ENCODE data around the gene CRNN.

Gene CRNN

DNA sequence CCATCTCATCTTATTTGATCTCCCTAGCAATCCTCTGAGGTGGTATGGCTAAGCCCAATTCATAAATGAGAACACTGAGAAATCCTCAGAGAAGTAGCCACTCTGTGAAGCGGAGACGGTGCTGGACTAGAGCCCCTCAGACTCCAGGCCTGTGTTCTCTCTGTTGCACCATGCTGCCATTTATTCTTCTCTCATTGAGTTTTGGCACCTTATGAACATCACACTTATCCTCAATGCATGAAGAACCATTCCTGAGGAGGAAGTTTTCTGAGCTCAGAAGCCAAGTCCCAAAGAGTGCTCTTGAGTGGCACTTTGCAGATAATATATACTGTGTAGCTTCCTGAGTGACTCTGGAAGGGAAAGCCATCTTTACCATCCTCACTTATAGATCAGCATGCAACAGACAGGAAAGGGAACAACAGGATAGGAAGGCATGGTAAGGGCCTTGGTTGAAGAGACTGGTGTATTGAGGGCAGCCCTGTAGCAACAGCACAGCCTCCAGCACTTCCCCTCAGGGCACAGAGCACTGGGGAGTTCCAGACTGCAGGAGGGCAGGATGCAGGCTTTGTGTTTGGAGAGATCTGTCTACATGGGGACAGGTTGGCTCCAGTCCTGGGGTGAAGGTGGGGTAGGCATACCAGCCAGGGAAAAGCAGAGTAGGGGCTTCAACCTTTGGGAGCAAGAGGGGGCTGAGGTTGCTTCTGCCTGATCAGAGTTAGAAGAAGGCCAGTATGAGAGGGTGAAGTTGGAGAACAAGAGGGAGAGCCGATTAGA lies 1.6 kb upstream of the CRNN start:
- DNase-seq, result no peak

DNA sequence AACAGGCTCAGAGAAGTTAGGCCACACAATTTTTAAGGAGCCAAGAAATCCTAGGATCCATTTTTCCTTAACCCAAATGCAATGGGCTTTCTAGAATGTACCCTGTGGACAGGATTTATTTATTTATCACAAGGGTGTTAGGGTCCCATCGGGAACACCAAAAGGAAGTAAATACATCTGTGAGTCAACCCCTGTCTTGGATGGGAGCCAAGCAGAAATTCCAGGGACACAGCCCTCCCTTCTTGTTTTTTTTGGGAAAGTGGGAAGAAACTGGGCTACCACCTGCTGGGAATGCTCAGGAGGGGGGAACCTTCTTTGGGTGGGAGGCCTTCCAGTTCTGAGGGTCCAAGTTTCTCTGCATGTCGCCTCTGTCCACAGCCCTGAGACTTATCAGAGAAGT lies 1.3 kb downstream of the CRNN start:
- DNase-seq, result no peak

DNA sequence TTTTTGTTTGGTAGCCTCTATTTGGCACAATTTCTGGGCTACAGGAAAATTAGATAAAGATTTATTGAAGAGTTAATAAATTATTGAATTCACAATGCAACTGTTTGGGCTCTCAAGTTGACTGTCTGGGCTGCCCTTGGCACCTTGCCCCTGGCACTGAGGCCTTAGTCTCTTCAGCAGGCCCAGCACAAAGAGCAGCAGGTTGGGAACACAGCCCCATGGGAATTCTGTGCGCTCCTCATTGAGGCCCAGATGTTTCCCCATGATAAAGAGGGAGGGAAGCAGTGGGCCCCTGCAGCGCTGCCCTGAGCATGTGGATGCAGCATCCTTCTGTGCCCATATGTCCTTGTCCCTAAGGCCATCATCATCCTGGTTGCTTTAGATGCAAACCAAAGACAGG lies 2.9 kb downstream of the CRNN start:
- no peak for DNase-seq

DNA sequence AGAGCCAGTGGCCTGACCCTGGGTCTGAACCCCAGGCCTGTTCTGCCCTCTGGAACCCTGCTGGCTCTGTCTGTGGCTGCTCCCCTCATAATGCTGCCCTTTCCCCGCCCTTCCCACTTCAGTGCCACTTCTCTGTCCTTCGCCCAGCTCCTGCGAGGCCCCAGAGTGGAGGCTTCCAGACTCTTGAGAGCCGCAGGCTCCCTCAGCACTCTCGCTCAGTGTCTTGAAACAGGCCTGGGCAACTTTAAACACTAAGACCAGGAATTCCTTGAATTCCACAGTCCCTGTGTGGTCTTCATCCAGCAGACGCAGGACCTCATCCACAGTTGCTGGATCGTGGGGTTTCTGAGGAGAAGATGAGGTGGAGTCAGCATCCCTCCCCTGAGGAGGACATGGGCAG lies 3.5 kb downstream of the CRNN start:
- DNase-seq, result no peak

DNA sequence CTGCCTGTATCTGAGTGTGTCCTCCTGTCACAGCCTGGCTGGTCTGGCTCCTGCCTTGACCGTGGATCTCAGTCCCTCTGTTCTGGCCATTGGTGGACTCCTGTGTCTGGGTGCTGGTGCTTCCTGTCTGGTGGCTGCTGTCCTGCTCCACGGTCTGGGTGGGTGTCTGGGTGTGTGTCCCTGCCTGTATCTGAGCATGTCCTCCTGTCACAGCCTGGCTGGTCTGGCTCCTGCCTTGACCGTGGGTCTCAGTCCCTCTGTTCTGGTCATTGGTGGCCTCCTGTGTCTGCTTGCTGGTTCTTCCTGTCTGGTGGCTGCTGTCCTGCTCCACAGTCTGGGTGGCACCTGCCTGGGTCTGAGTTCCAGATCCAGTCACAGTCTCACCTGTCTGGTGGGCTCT lies 4.0 kb downstream of the CRNN start:
- no peak for DNase-seq

DNA sequence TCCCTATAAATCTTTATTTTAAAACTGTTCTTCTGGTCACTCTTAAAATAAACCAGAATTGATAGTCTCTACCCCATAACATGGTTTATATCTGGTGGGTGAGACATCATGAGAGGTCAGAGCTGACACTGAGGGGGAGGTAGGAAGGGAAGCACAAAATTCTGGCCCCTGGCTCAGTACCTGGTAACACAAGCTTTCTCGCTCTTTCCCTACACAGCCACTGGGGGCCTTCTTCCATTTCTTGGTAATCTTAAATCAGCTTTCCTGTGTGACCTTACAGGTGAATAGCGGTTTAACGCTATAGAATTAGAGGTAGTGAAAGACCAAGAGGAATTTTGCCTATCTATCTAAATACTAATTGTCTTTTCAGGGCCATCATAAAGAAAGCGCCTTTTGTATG lies 5.4 kb downstream of the CRNN start:
- no peak for DNase-seq

DNA sequence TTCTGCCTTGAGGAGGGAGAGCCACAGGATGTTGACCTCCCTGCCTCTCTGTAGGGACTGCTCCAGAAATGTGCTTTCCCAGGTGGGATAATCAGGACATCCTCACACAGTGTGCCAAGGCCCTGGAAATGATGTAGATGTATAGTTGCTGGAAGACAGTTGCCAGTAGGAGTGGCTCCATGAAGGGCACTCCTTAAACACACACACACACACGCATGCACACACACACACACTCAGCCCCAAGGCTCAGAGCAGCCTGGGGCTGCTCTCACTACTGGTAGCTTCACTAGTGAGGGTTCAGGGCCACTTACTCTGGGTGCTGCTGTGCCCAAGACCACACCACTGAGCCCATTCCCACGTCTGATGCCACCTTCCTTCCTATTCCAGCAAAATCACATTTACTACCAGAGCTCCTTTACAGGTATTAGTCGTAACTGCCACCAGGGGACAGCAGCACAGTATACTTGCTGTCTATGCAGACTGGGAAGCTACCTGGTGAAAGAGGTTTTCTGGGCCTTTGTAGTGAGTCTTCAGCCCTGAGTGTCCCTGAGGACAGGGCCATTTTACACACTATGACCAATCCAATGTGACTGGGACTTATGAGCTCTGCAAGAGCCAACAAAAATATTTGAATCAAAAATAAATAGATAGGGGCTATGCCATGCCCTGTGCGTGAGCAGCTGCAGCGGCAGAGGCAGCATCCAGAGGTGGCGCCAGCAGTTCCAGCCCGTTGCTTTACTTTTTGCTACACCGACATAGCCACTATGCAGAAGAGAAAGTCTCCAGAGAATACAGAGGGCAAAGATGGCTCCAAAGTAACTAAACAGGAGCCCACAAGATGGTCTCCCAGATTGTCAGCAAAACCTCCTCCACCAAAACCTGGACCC lies 15.0 kb downstream of the CRNN start:
- no peak for DNase-seq

DNA sequence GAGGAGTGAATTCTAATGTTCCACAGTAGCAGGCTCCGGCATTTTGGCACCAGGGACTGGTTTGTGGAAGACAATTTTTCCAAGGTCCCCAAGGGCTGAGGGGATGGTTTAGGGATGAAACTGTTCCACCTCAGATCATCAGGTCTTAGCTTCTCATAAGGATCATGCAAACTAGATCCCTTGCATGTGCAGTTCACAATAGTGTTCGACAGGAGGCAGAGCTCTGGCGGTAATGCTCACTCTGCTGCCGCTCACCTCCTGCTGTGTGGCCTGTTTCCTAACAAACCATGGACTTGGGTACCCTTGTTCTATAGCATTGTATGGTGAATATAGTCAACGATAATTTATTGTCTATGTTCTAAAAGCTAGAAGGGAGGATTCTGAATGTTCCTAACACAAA lies 16.6 kb downstream of the CRNN start:
- DNase-seq, result no peak

DNA sequence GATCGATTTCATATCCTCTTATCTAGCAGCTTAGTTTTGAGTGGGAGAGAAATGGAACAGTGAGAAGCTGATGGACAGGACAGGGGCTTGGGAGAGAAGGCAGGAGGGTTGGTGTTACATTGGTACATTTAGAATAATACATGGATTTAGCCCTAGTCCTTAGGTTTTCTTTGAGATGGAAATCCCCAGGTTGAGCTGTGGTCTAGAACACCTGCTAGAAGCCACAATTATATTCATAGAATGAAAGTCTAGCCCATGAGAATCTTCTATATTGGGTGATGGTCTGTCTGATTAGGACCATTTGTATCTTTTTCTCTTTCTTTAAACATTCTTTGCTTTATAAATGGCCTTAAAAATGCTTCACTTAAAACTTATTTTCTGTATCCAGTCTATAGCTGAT lies 19.9 kb downstream of the CRNN start:
- no peak for DNase-seq

DNA sequence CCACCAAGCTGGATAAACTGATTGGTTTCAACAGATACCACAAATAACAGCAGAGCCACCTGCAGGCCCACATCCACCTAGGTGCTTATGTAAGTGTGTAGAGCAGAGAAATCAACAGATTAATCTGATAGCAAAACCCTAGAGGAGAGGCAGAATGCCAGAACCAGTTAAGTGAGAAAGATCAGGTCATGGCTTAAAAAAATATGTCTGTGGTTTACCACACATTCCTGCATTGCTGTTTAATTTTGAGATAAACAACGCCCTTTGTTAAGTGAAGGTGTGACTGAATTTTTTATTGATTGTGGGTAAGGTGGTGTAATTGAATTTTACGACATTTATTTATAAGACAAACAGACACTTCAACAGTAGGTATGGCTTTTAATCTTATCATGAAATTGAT lies 21.2 kb downstream of the CRNN start:
- DNase-seq, result no peak

DNA sequence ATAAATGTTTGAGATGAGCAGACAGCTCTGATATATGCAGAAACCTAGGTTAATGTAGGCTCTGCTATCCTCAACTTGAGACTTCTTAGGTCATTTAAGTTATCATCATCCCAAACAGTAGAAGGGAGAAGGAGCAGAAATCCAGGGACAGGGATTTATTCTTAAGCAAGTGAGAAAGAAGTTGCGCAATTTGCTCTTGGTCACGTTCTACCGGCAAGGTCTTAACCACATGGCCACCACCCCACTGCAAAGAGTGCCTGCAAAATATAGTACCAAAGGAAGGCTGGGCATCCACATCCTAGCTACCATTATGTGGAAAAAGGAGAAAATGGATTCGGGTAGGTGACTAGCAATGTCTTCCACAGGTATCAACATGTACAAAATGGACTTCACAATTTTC lies 25.2 kb downstream of the CRNN start:
- DNase-seq, result no peak

DNA sequence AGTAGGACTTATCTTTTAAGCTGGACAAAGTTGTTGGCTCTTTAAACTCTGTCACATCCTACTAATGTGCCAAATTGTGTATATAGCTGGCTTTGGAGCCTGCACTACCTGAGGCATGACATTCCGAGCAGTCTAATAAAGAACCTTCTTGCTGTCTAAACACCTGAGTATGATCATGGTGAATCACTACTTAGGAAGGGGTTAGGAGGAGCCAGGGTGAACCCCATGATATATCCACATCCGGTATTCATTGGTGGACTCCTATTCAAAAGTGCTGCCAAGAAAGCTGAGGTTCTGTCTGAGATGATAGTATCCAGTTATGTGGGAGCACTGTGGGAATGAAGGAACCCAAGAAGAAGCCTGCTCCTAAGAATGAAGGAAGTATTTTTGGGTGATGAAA lies 27.1 kb downstream of the CRNN start:
- no peak for DNase-seq

DNA sequence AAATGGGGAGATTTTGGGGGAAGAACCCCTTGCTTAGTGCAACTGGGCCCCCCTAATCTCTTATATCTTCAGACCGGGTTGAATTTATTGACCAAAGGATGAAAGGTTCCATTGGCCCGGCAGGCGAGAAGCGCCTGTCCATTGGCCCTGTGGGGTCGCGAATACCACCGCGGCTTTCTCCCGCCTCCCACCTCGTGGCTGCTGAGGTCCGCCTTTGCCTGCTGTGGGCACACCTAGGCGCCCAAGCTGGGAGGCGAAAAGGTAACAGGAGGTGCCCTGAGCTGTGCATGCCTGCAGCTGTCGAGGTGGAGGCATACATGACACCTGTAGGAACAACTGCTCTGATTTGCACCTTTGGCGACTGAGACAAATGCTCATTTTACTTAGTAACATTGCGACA lies 33.1 kb downstream of the CRNN start:
- no peak for DNase-seq

DNA sequence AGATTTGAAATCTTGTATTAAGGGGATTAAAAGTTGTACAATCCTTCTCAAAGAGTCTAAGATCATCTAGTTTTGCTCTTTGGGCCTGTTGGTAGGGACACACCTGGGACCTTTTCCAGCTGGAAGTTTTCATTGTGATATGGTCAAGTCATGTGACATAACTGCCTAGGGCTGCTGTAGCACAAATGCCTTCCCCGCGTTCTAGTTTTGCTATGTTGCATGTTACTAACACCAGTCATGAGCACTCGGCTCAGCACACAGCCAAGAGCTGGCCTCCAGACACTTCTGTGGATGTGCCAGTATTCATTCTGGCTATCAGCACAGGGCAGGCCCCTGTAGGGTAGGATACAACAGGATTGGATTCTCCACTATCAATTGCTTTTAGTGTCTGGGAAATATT lies 39.6 kb downstream of the CRNN start:
- no peak for DNase-seq

DNA sequence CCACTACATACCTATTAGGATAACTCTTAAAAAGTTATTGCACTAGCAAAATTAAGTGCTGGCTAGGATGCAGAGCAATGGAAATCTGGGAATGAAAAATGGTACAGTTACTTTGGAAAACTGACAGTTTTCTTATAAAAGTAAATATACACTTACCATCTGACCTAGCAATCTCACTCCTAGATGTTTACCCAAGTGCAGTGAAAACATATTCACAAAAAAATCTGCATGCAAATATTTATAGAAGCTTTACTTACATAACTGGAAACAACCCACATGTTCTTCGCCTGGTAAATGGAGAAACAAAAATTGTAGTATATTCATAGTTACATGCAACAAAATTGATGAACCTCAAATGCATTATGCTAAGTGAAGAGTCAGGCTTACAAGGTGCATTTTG lies 41.4 kb downstream of the CRNN start:
- DNase-seq, result no peak

DNA sequence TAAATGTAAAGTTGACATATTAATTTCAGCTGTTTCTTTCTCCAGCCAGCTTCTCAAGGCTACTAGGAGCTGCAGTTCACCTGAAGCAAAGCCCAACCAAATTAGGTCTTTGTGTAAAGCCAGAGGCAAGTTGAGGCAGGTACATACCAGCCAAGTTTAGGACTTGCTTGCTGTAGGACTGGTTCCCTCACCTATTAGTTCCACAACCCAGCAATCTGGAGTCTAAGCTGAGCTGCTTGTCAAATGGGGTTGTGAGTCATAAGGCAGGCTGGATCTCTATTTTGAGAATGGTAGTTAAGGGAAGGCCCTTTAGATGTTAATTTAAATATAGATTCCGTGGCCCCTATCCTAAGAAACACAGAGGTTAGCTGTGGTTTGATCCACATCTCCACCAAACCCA lies 46.6 kb downstream of the CRNN start:
- DNase-seq, result no peak

DNA sequence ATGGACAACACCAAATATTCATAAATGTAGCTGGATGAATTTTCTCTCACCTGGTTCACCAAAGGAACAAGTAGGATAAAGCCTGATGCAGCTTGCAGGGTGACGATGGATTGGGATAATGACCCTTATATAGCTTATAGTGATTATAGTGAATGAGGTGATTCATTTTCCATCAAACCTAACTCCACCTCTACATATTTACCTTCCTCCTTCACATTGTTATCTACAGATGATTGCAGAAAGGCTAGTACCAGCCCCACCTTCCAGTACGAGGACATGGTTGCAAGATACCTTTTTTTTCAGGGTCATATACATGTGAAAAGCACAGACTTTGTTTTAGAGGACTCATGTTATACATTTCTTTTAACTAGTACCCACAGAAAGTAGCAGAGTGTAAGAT lies 54.2 kb downstream of the CRNN start, which contains the start of gene FLG2:
TSS of gene FLG2 (minus strand) at position 101 of the 400 bp plus-strand sequence. CDS start 1,122 bp downstream, outside the sequence.
- DNase-seq, result no peak

All from inflammatory macrophage treated with lipopolysaccharide for 4 hours (primary cell).